Thoracic aorta (tissue), 2 donors: Measurements from ENCODE around the gene CASZ1. TPM values are rescaled to one million over a fixed set of nuclear protein-coding genes. Genes with fewer than 3 reads are reported as not detected.

Experiments used
- ATAC-seq: fragments of 150-250 bp; one replicate; pipeline ENCODE4 v1.8.0; 2017; ENCODE audit warnings: low read depth; ENCODE audit not compliant: insufficient number of reproducible peaks, low FRiP score
- DNase-seq: peaks from one replicate; pipeline ENCODE4 v3.0.0-alpha.2; 2020; ENCODE audit warnings: low spot score
- H3K27ac ChIP-seq, 2 donors: fragments of 200-600 bp; sonication (generic); 1 replicate in 1 of 2; 2 replicates in 1 of 2; pipeline ENCODE4 v1.5.1; 2016; ENCODE audit warnings: mild to moderate bottlenecking in 2 of 2, moderate library complexity in 2 of 2
- H3K27me3 ChIP-seq: fragments of 200-600 bp; sonication (generic); replicated peaks from 2 replicates; pipeline ENCODE4 v1.6.0; 2016; ENCODE audit warnings: mild to moderate bottlenecking; ENCODE audit not compliant: insufficient read depth
- H3K36me3 ChIP-seq: fragments of 200-600 bp; sonication (generic); one replicate; pipeline ENCODE4 v1.5.1; 2016
- H3K4me1 ChIP-seq, 2 donors: fragments of 200-600 bp; sonication (generic); 1 replicate in 1 of 2; 2 replicates in 1 of 2; pipeline versions ENCODE4 v1.5.1 to v1.6.0; 2016; ENCODE audit warnings: low read depth in 2 of 2, mild to moderate bottlenecking in 1 of 2; ENCODE audit not compliant: control insufficient read depth in 1 of 2
- H3K4me3 ChIP-seq: fragments of 200-600 bp; sonication (generic); 2 replicates; pipeline ENCODE4 v1.5.1; 2016; ENCODE audit warnings: mild to moderate bottlenecking
- H3K9me3 ChIP-seq: fragments of 200-600 bp; sonication (generic); 2 replicates; pipeline ENCODE4 v1.5.1; 2016
- total RNA-seq, 2 donors: library from RNA; depleted of rRNA; stranded (reverse); fragments of >200 nt; gene quantifications; one replicate each; pipeline versions ENCODE4 v1.1.0 to v1.2.3, GENCODE V29; 2016
- TF ChIP-seq, protein P1 (sequence below): fragments of 200-600 bp; sonication (generic); IDR thresholded peaks from one replicate; pipeline ENCODE4 v1.5.1; 2019; ENCODE audit warnings: antibody characterized with exemption

The CASZ1 gene
- total RNA-seq, 2 donors from 2014 or later, result 20.6 to 27.9 TPM

DNA sequence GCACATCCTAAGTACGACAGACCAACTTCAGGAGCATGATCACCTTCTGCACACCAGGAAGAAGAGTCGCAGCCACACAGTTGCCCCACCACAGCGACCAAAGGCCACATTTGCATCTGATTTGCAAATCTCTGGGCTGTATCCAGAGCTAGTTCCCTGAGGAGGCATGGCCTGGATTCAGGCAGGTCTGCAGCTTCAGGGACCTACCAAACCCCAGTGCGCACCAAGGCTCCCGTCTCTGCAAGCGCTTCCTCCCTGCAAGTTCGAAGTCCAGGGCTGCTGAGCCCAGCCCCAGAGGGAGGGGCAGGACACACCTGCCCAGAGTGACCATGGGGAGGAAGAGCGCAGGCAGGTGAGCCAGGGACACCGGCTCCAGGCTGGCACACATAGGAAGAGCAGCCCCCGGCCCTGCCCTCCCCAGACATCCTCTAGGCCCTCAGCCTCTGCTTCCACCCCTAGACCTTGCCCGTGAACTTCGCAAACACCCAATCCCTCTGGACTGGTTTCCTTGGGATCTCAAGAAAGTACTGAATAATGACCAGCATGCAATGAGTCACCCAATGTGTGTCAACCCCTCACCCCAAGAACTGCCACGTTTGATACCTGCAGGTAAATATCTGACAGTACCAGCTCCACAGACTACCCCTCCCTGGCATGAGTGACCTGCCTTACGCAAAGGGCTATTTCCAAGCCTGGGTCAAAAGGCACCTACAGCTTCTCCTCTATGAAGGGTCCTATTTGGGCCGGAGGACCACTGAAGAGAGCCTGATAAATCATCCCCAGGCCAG is 36.8 kb downstream of the CASZ1 start:
- DNase-seq (no peak), ATAC-seq (no peak)
- H3K9me3 ChIP-seq, result no peaks in the 10 kb centered on the region
- H3K4me1 ChIP-seq, result no peaks in the 10 kb centered on the region
- no peak overlapping the region for H3K27ac ChIP-seq
- no peak overlapping the region for H3K4me3 ChIP-seq
- TF ChIP-seq, protein P1, sequence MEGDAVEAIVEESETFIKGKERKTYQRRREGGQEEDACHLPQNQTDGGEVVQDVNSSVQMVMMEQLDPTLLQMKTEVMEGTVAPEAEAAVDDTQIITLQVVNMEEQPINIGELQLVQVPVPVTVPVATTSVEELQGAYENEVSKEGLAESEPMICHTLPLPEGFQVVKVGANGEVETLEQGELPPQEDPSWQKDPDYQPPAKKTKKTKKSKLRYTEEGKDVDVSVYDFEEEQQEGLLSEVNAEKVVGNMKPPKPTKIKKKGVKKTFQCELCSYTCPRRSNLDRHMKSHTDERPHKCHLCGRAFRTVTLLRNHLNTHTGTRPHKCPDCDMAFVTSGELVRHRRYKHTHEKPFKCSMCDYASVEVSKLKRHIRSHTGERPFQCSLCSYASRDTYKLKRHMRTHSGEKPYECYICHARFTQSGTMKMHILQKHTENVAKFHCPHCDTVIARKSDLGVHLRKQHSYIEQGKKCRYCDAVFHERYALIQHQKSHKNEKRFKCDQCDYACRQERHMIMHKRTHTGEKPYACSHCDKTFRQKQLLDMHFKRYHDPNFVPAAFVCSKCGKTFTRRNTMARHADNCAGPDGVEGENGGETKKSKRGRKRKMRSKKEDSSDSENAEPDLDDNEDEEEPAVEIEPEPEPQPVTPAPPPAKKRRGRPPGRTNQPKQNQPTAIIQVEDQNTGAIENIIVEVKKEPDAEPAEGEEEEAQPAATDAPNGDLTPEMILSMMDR, result no peak
- H3K36me3 ChIP-seq, result no peaks in the 10 kb centered on the region
- H3K27me3 ChIP-seq, result no peaks in the 10 kb centered on the region

DNA sequence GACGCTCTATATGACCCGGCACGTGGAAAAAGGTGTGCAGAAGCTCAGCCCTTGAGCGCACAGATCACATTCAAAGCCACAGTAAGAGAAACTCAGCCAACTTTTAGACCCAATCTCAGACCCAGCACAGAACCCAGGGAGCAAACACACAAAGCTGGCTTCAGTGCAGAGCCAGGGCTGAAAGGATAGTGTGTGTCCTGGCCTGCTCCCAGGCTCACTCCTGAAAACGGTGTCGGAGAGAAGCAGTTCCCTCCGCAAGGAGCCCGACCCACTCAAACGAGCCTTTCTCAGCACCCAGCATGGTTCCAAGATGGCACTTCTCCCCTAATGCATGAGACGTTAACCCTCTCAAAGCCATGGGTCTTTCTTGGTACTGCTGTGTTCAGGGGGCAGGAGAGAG is 39.6 kb downstream of the CASZ1 start:
- ATAC-seq (no peak), DNase-seq (no peak)
- H3K4me3 ChIP-seq, result no peak overlapping the region
- H3K9me3 ChIP-seq, result no peaks in the 10 kb centered on the region
- peaks cover 1 to 3% of the 10 kb centered on the region in 2 donors for H3K4me1 ChIP-seq
- H3K27me3 ChIP-seq, result no peaks in the 10 kb centered on the region
- TF ChIP-seq, protein P1, result no peak
- H3K36me3 ChIP-seq, result no peaks in the 10 kb centered on the region
- H3K27ac ChIP-seq, result no peak overlapping the region

DNA sequence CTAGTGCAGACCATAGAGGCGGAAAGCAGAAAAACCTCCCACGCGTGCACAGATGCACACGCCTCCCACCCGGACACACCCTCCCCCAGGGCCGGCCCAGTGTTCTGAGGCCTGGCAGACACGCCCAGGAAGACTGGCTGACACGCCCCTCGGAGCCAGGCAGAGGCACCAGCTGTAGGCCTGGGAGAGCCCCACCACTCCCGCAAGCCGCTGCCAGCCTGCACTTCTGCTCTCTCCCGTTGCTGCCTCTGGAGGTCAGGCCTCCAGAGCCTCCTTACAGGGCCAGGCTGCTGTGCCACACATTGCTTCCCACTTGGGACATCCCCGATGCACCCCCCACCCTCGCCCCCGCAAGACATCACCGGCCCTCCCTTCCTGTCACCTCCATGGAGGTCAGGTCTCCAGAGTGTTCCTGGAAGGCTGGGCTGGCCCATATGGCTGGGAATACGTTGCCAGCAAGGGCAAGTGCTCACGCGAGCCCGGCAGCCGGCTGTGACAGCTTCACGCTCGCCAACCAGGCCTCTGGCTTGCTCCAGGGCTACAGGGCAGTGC is 40.4 kb downstream of the CASZ1 start:
- no peak overlapping the region for H3K27ac ChIP-seq

DNA sequence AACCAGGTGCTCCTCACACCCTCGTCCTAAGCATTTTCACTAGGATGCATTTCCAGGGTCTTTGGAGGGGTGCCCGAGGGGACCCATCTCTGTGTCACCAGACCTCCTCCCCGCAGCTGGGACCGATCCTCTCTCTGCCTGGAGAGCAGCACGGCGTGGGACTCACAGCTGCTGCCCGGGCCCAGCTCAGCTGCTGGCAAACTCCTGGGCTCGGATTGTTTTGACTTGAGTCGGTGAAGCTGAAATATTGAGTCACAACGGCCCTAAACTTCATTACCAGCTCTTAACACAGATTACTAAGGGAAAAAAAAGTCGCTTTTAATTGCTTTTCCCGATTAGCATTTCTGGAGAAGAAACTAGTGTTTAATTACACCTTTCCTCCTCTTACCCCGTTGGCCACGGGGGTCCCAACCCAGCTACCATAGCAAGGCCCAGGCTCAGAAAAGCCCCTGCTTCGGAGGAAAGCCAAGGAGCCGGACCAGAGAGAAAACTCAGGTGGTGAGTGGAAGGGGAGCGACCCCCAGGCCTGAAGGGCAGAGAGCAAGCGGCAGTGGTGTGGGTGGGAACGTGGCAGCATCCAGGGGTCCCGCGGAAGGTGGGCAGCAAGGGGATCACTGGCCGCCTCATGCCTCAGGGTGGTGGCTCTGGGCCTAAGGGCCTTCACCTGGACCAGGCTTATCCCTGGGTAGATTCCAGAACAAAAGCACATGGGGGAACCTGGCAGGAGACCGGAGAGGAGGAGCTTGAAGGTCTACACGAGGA is 41.7 kb downstream of the CASZ1 start:
- Histone ChIP-seq H3K9me3 (no peaks in the 10 kb centered on the region), H3K4me3 (no peak overlapping the region), H3K36me3 (no peaks in the 10 kb centered on the region), H3K27me3 (no peaks in the 10 kb centered on the region), H3K4me1 (peaks cover 2 to 10% of the 10 kb centered on the region in 2 donors), H3K27ac (no peak overlapping the region)
- ATAC-seq, result no peak
- TF ChIP-seq, protein P1, result no peak
- no peak for DNase-seq

More for the DNA sequence above, 40.4 kb downstream of the CASZ1 start:
- Histone ChIP-seq H3K4me3 (no peak overlapping the region), H3K36me3 (no peaks in the 10 kb centered on the region), H3K9me3 (no peaks in the 10 kb centered on the region), H3K4me1 (peaks cover 2 to 10% of the 10 kb centered on the region in 2 donors), H3K27me3 (no peaks in the 10 kb centered on the region)
- DNase-seq, result no peak
- ATAC-seq, result no peak
- TF ChIP-seq, protein P1, result no peak

DNA sequence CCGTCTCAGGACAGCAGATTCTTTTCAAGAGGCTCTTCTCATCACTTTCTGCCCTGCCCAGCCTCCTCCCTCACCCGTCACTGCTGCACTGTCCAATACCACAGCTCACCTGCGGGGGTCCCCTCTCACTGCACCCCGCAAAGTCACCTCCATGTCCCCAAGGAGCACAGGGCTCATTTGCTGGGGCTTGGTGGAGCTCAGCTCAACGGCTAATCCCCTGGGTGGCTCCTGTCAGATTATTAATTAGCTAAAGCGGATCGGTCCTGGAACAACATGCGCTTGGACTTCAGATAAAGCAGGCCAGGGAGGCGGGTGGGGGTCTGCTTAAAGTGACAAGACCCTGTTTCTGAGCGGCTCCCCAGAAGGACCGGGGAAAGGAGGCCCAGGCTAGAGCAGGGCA is 43.1 kb downstream of the CASZ1 start:
- no peaks in the 10 kb centered on the region for H3K27me3 ChIP-seq
- no peaks in the 10 kb centered on the region for H3K9me3 ChIP-seq
- DNase-seq (no peak), ATAC-seq (no peak)
- no peak overlapping the region for H3K27ac ChIP-seq
- H3K36me3 ChIP-seq, result no peaks in the 10 kb centered on the region
- H3K4me3 ChIP-seq, result no peak overlapping the region
- peaks cover 2 to 10% of the 10 kb centered on the region in 2 donors for H3K4me1 ChIP-seq
- TF ChIP-seq, protein P1, result no peak
